RWPE2 (cell line): ENCODE results near the gene LIN7A.
"Not testable (repeated sequence)": the region's sequence is repeated elsewhere in the genome, so short reads cannot be mapped to it uniquely, and the experiment has no call there.

Source experiments
- ATAC-seq: fragments of 200-7000 bp; cut with Tn5 transposase; 3 replicates; pipeline ENCODE4 v1.9.1; 2021; ENCODE audit warnings: low read depth
- DNase-seq: peaks from one replicate; pipeline ENCODE4 v3.0.0-alpha.2; 2020; ENCODE audit warnings: low spot score
- H3K27ac ChIP-seq: fragments of 450-650 bp; 2 replicates; pipeline ENCODE4 v1.5.1; 2017; ENCODE audit warnings: mild to moderate bottlenecking; ENCODE audit not compliant: poor library complexity, severe bottlenecking
- H3K27me3 ChIP-seq: fragments of 250-450 bp; sonication (Bioruptor Pico); 2 replicates; pipeline ENCODE4 v1.5.1; 2021; ENCODE audit warnings: mild to moderate bottlenecking, moderate library complexity; ENCODE audit not compliant: insufficient read depth, poor library complexity, severe bottlenecking
- H3K36me3 ChIP-seq: fragments of 250-450 bp; sonication (Bioruptor Pico); 2 replicates; pipeline ENCODE4 v1.5.1; 2020; ENCODE audit warnings: low read depth, mild to moderate bottlenecking, moderate library complexity
- H3K4me1 ChIP-seq: fragments of 250-450 bp; sonication (Bioruptor Pico); 2 replicates; pipeline ENCODE4 v1.5.1; 2021; ENCODE audit warnings: mild to moderate bottlenecking, moderate library complexity; ENCODE audit not compliant: insufficient read depth, poor library complexity, severe bottlenecking
- H3K4me3 ChIP-seq: fragments of 250-450 bp; sonication (Bioruptor Pico); 2 replicates; pipeline ENCODE4 v1.5.1; 2021; ENCODE audit warnings: mild to moderate bottlenecking, moderate library complexity; ENCODE audit not compliant: severe bottlenecking
- H3K9me3 ChIP-seq: fragments of 250-450 bp; sonication (Bioruptor Pico); 2 replicates; pipeline ENCODE4 v1.5.1; 2021; ENCODE audit warnings: mild to moderate bottlenecking, moderate library complexity; ENCODE audit not compliant: severe bottlenecking
- CTCF ChIP-seq: fragments of 450-650 bp; IDR thresholded peaks from one replicate; pipeline ENCODE4 v1.5.1; 2017; ENCODE audit warnings: mild to moderate bottlenecking, moderate library complexity; ENCODE audit not compliant: poor library complexity, severe bottlenecking

Gene LIN7A

GRCh38 chr12:80892597-80893445 is 44.9 kb downstream of the LIN7A start:
- Histone ChIP-seq H3K36me3 (no peaks in the 10 kb centered on the region), H3K4me3 (no peak overlapping the region), H3K27me3 (no peaks in the 10 kb centered on the region), H3K4me1 (no peaks in the 10 kb centered on the region), H3K9me3 (no peaks in the 10 kb centered on the region), H3K27ac (no peak overlapping the region)
- no peak for ATAC-seq
- no peak for TF ChIP-seq CTCF
- no peak for DNase-seq

GRCh38 chr12:80884651-80885050 is 53.1 kb downstream of the LIN7A start:
- no peak overlapping the region for H3K4me3 ChIP-seq
- H3K36me3 ChIP-seq: no peaks in the 10 kb centered on the region
- no peaks in the 10 kb centered on the region for H3K4me1 ChIP-seq
- no peaks in the 10 kb centered on the region for H3K9me3 ChIP-seq
- no peak for TF ChIP-seq CTCF
- H3K27me3 ChIP-seq: no peaks in the 10 kb centered on the region
- DNase-seq (no peak), ATAC-seq (no peak)
- no peak overlapping the region for H3K27ac ChIP-seq

GRCh38 chr12:80881106-80881505 is 56.6 kb downstream of the LIN7A start:
- DNase-seq (no peak), ATAC-seq (no peak)
- no peaks in the 10 kb centered on the region for H3K36me3 ChIP-seq
- H3K9me3 ChIP-seq: no peaks in the 10 kb centered on the region
- no peak overlapping the region for H3K27ac ChIP-seq
- H3K4me1 ChIP-seq: no peaks in the 10 kb centered on the region
- no peaks in the 10 kb centered on the region for H3K27me3 ChIP-seq
- H3K4me3 ChIP-seq: no peak overlapping the region
- TF ChIP-seq CTCF: no peak

- not testable (repeated sequence) for H3K36me3 ChIP-seq, H3K9me3 ChIP-seq, H3K4me1 ChIP-seq, ATAC-seq, H3K27ac ChIP-seq, H3K27me3 ChIP-seq, H3K4me3 ChIP-seq, DNase-seq
Observed at GRCh38 chr12:80878452-80878851, 59.3 kb downstream of the LIN7A start.

GRCh38 chr12:80877721-80878265 is 59.9 kb downstream of the LIN7A start:
- H3K27me3 ChIP-seq: no peaks in the 10 kb centered on the region
- H3K27ac ChIP-seq: no peak overlapping the region
- no peaks in the 10 kb centered on the region for H3K4me1 ChIP-seq
- H3K4me3 ChIP-seq: no peak overlapping the region
- H3K9me3 ChIP-seq: no peaks in the 10 kb centered on the region
- no peak for ATAC-seq
- DNase-seq: no peak
- H3K36me3 ChIP-seq: no peaks in the 10 kb centered on the region
- no peak for TF ChIP-seq CTCF
